ENCODE results near the gene KCTD20.

DNA sequence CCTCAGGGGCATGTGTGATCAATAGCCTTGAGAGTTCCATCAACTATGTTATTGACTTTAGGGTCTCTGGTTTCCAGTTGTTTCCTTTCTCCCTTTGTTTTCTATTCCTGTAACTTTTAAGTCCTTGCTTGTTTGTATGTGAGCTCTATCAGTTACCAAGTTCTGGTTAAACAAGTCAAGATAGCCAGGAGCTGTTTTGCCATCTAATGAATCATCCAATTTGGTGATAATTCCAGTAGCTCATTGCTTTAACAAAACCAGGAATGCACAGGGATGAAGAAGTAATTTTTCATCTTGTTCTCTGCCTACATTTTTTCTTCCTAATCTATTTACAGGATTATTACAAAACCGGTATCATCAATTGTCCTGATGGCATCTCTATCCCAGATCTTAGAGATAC lies 36.5 kb downstream of the KCTD20 start:
- TF ChIP-seq, protein P1, sequence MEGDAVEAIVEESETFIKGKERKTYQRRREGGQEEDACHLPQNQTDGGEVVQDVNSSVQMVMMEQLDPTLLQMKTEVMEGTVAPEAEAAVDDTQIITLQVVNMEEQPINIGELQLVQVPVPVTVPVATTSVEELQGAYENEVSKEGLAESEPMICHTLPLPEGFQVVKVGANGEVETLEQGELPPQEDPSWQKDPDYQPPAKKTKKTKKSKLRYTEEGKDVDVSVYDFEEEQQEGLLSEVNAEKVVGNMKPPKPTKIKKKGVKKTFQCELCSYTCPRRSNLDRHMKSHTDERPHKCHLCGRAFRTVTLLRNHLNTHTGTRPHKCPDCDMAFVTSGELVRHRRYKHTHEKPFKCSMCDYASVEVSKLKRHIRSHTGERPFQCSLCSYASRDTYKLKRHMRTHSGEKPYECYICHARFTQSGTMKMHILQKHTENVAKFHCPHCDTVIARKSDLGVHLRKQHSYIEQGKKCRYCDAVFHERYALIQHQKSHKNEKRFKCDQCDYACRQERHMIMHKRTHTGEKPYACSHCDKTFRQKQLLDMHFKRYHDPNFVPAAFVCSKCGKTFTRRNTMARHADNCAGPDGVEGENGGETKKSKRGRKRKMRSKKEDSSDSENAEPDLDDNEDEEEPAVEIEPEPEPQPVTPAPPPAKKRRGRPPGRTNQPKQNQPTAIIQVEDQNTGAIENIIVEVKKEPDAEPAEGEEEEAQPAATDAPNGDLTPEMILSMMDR (IDR thresholded peaks at IDR 0.05) = no peak
- TF ChIP-seq POLR2AphosphoS5 (IDR thresholded peaks at IDR 0.05) (no peak), POLR2A (IDR thresholded peaks at IDR 0.05) (no peak)
